ENCODE results near the gene CYP2A6.
"Not testable (repeated sequence)": the region's sequence is repeated elsewhere in the genome, so short reads cannot be mapped to it uniquely, and the experiment has no call there.

Gene CYP2A6

DNA sequence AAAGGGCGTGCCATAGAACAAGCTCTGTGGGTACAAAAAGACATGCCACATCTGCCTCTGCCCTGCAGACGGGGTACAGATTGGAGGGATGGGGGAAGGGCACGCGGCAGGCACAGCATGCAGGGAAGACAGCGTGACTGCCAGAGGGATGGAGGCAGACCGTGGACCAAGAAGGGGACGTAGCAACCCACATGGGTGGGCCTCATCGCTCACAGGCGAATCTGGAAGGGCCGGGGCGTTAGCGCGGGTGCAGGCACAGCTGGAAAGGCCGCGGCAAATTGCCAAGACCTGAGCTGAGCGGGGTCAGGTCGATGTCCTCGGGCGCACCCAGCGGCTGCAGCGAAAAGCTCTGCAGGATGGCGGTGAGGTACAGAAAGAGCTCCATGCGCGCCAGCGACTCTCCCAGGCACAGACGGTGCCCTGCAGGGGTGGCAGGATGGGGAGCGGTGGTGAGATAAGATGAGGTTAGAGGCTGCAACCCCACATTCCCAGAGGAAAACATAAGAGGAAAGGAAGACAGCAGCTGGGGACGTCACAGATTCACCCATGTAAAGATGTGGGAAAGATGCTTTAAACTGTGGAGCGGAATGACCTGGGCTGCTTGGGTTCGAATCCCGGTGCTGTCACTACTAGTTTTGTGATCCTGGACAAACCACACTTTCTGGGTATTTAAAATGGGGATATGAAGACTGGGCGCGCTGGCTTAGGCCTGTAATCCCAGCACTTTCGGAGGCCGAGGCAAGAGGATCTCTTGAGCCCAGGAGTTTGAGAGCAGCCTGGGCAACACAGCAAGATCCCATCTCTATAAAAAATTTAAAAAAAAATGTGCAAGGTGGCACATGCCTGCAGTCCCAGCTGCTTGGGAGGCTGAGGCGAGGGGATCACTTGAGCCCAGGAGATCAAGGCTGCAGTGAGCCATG is 31.5 kb downstream of the CYP2A6 start:
- DNase-seq = peak; percentile 78

- DNase-seq = peak; percentile 69
These were observed 35.0 kb downstream of the CYP2A6 start for GRCh38 chr19:40815223-40815622.

DNA sequence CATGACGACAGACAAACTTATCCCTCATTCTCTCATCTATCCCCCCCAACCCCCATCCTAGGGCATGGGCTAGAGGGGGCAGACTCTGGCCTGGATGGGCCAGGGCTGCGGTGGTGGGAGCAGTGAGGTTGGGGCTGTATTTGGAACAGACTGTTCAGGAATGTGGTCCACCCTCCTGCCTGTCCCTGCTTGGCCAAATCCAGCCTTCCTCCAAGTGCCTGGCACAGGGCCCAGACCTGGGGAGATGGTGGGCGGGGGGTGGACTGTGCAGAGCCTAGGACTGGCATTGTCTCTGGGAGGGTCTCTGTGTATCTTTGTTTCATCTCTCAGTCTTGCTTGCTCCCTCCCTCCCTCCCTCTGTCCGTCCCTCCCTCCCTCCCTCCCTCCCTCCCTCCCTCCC is 37.1 kb downstream of the CYP2A6 start:
- no peak for DNase-seq

- not testable (repeated sequence) for DNase-seq
These were observed 37.7 kb downstream of the CYP2A6 start for GRCh38 chr19:40812571-40812970.

GRCh38 chr19:40811478-40812341 is 38.5 kb downstream of the CYP2A6 start:
- DNase-seq = no peak

DNA sequence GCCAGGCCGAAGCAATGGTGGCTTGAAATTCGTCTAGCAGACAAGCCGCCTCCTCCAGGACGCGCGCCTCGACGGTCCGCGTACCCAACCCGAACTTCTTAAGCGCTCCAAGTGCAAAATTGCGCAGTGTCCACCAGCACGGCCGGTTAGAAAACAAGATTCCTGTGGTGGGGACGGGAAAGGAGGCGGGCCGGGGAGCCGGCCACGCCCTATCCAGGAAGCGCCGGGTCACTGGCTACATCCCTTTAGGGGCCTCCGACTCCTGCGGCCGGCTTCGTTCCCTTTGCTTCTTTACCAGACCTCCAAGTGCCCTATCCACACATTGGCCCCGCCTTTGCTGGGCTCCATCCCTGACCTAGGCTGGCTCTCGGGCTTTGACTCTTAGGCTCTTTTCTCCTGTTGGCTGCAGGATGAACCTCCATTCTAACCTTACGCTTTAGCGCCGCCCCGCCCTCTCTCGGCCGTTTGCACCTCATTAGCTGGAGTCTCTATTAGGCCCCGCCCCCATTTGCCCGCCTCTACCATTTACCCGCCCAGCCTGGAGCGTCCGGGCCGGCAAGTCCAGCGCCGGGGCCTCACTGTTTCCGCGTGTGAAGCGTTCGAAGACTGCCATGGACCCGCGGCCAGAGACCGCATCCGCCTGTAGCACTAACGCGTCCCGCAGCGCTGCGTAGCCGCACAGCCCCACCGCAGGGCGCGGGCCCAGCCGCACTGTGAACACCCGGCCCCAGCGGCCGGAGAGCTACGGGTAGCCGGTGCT is 39.4 kb downstream of the CYP2A6 start:
- DNase-seq = peak; percentile 87

DNA sequence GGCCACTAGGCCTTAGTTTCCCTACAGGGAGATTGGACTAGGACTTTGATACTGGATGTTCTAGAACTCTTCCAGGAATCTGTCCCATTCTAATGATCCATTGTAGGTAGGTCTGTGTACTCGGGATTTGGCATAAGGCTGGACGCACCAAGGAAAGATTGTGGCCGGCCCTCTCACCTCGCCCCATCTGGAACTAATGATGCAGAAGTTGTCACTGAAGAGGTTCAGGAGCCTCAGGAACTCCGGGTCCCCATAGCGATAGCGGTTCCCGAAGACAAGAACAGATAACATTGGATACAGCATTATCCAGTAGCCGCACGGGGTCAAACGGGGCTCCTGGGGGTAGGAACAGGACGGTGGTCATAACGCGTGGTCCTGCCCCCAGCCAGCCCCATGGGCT is 40.1 kb downstream of the CYP2A6 start:
- DNase-seq = no peak

DNA sequence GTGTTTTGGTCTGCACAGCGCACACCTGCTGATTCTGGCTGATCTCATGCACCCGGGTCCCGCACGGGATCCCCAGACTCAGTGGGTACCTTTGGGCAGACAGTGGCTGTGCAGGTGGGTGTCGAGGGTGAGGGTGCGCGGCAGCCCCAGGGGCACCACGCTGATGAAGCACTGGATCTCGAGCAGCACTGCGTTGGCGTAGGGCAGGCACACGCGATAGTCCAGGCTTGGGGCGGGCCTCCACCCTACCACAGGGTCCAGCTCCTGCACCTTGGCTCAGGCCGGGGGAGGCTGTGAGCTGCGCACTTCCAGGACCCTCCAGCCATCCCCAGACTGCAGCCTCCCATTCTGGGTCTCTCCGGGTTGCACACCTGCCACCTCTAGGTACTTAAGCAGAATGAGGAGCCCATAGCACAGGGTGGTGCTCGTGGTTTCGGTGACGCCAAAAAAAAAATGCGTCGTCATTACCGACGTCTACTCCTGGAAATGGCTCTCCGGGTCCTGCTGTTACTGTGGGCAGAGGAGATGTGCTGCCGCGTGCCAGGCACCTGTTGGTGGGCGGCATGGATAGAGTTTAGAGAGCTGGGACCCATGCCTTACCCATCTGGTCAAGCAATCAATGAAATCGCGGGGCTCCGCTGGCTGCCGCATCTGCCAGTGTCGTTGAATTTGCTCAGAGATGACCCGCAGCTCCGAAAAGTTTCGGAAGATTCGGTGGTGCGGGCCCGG is 40.7 kb downstream of the CYP2A6 start:
- no peak for DNase-seq

DNA sequence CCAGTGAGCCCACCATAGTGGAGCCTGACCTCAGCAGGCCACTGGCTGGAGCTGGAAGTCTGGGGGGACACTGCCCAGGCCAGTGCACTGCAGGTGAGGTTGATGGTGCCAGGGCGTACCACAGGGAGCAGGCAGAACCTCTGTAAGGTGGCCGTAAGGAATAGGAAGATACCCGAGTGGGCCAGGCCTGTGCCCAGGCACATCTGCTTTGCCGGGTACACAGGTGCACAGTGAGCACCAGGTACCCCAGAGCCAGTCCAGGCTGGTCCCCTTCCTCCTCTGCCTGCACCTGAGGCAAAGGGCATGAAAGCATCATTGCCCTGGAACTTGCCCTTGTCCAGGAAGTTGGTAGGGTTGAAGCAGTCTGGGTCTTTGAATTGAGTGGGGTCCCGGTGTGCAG is 41.8 kb downstream of the CYP2A6 start:
- no peak for DNase-seq

DNA sequence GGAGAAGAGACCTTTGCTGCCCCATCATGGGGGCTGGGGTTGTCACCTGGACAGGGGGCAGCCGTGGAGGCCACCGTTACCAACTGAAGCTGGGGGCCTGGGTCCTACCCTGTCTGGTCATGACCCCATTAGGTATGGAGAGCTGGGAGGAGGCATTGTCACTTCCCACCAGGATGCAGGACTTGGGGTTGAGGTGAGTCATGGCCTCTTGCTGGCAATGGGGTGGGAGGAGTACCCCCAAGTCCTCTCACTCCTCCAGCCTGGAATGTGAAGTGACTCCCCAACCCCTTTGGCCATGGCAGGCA is 42.3 kb downstream of the CYP2A6 start:
- no peak for DNase-seq

DNA sequence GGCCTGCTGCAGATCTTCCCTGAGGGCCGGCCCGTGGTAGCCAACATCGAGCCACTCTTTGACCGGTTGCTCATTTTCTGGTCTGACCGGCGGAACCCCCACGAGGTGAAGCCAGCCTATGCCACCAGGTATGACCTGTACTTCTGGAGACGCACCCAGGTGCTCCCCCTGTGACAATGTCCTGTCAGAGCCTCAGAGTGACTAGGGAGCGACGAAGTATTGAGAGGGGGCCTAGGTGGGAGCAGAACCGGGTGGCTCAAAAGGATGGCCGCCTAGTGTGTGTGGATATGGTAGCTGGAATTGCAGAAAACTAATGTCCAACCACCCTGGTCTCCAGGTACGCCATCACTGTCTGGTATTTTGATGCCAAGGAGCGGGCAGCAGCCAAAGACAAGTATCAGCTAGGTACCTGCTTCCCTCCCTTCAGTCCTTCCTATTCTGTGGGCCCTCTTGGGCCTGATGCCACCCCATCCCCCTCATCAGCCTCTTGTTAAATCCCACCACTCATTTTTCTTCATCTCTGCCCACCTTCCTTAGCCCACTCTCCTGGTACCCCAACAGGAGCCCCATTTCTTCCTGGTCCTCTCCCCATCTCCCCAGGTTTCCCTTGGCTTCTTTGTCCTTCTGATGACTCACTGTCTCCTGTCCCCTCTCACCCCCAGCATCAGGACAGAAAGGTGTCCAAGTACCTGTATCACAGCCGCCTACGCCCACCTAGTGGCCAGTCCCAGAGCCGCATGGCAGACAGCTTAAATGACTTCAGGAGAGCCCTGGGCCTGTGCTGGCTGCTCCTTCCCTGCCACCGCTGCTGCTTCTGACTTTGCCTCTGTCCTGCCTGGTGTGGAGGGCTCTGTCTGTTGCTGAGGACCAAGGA is 42.9 kb downstream of the CYP2A6 start:
- peak; percentile 24 for DNase-seq

DNA sequence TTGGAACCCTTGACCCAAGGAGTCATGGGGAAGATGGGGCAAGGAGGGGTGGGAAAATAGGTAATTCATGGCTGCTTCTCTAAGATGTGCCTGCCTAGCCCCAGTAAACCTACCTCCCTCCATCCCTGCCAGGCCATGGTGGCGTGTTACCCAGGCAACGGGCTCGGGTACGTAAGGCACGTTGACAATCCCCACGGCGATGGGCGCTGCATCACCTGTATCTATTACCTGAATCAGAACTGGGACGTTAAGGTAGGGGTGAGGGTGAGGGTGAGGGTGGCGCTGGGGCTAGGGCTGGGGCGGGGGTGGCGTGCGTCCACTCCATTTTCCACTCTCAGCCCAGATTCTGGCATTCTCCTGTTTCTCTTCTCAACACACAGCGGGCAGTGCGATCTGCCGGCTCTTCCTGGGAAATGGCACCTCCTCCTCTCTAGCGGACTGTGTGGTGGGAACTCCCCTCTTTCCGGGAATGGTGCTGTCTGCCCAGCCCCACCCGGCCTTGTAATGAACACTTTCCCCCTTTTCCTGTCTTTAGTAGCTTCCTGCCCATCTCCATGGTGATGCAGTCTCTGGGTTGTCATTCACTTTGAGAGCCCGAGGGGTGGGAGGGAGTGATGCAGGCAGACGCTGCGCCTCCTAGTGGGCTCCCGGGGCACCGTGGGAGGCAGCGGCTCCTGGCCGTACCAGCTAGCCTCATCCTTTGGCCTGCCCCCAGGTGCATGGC is 43.7 kb downstream of the CYP2A6 start:
- DNase-seq = peak; percentile 71

- DNase-seq = no peak
These were observed 44.9 kb downstream of the CYP2A6 start for GRCh38 chr19:40805258-40805868.

DNA sequence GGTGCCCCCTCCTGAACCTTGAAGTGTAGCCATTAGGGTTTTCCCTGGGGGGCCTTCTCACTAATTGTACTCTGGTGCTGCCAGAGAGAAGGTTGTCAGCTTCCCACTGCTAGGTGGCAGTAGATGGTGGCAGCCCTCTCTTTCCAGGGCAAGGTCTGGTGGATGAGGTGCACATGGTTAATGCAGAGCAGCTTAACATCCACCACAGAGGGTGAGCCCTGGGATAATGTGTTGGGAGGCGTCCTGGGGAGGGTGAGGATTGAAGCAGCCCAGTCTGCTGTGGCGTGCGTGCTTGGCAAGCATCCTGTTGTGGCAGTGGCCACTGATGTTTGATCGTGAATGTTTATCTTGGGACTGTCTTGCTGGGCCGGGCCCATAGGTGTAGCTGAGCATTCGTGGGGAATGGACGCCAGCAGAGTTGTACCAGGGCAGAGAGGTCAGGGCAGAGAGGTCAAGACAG is 45.4 kb downstream of the CYP2A6 start:
- peak; percentile 35 for DNase-seq

DNA sequence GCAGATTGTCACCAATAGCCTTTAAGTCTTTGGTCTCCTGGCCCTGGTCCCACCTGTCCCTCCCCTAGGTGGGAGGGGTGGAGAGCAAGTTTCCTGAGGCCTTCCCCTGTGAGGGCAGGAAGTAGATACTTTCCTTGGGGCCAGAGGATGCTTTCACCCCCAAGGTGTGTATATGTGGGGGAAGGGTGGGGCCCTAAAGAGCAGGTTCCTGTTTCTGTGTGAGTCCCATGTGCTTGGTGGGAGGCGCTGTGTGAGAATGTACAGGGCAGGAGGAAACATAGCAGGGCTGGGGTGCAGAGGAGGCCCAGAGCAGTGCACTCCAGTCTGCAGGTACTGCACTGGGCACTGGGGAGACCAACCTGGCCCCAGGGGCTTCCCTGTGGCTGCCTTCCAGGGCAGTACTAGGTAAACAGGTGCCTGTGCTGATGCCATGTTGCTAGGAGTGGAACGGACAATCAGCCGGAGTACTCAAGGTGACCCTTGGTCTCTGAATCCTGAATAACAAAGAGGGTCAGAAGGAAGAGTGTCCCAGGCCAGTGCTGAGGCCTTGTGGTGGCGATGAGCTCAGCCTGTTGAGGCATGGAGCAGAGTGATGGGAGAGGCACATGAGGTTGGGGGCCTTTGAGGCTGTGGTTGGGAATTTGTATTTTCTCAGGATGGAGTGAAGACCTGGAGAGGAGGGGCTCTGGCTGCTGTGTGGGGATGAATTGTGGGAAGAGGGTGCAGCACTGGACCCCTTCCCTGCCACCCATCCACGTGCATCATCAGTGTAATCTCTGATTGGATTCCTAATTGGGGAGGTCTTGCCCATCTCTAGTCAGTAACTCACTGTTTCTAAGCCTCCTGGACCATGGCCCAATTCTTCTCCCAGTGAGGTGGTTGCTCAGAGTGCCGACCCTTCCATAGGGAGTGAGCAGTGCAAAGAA is 46.1 kb downstream of the CYP2A6 start:
- DNase-seq = no peak

- DNase-seq = no peak
These were observed 46.9 kb downstream of the CYP2A6 start for GRCh38 chr19:40803170-40803856.

- DNase-seq = no peak
These were observed 47.7 kb downstream of the CYP2A6 start for GRCh38 chr19:40802300-40803169.

All from NCI-H82 (cell line).